Measurements from ENCODE around the gene LPP. TPM values are rescaled to one million over a fixed set of nuclear protein-coding genes. Genes with fewer than 3 reads are reported as not detected.

The LPP gene
- total and polyA plus RNA-seq, 2 of the 4 experiments (the other 2 are of a cell fraction), result 16.0 to 130 TPM

GRCh38 chr3:188554404-188554803 is 400.4 kb downstream of the LPP start:
- H3K18ac ChIP-seq (ENCODE audit: low read depth, low read length), result no peak overlapping the region
- intact Hi-C loops (cut with micrococcal nuclease) (no loop called here), in situ Hi-C loops (cut with MboI; ENCODE audit: low sequenced_read_pairs) (no loop called here), dilution Hi-C loops (cut with HindIII; ENCODE audit: low sequenced_read_pairs, unreplicated experiment) (no loop called here)
- H4K8ac ChIP-seq (ENCODE audit: low read depth in 2 of 2, low read length in 2 of 2), result no peak overlapping the region
- ChIA-PET CTCF (interaction anchor here (1.5 kb wide), 1 partner anchor 10 kb away, joined by 3 read pairs; no protein-coding TSS in a partner anchor), POLR2A (ENCODE audit: unreplicated experiment) (no interaction called here)
- ATAC-seq (ENCODE audit: low read depth) (peak; percentile 64), DNase-seq (peak; percentile 76)
- no CpG with 5 or more reads among the region's 1 CpG for WGBS, 2 experiments (ENCODE audit: extremely low coverage in 2 of 2, insufficient read length in 1 of 2)
- no peak overlapping the region for H3K9ac ChIP-seq (ENCODE audit: low read depth, low read length)
- H4K20me1 ChIP-seq (ENCODE audit: insufficient read depth, low read length), result peaks cover 3% of the 10 kb centered on the region; the same call in 1 of the 2 replicates
- no peak overlapping the region for H4K91ac ChIP-seq (ENCODE audit: insufficient read depth, low read depth, low read length)
- H3K36me3 ChIP-seq (ENCODE audit: control insufficient read depth, insufficient read depth, low read length), result peaks cover 1% of the 10 kb centered on the region; the same call in 1 of the 2 replicates
- no peak overlapping the region for H3K23ac ChIP-seq (ENCODE audit: low read depth, low read length)
- no peak overlapping the region for H3K4me3 ChIP-seq (ENCODE audit: insufficient read depth, low read depth, low read length)
- 0 out of 2 replicates have a peak, but pooled peaks cover 4% of the 10 kb centered on the region for H3K9me1 ChIP-seq (ENCODE audit: insufficient read depth, low read length)
- H2AFZ ChIP-seq (replicated peaks; ENCODE audit: low read length, poor library complexity), result no peak overlapping the region
- H2AK9ac ChIP-seq (replicated peaks; ENCODE audit: low read depth, low read length, poor library complexity), result no peak overlapping the region
- no peak overlapping the region for H3K56ac ChIP-seq (ENCODE audit: extremely low read depth, insufficient read depth, low read length)
- H3K27ac ChIP-seq (ENCODE audit: insufficient read depth, low read length), result no peak overlapping the region
- H3K4me1 ChIP-seq (ENCODE audit: control insufficient read depth, insufficient read depth, low read length), result peaks cover 12% of the 10 kb centered on the region
- BruUV-seq (replicated peaks), result no TSS peak
- no peak overlapping the region for H4K5ac ChIP-seq (ENCODE audit: low read depth, low read length)
- H3K27me3 ChIP-seq (ENCODE audit: control insufficient read depth, insufficient read depth, low read length), result no peaks in the 10 kb centered on the region
- H3K9me3 ChIP-seq (ENCODE audit: control insufficient read depth, insufficient read depth, low read length), result no peaks in the 10 kb centered on the region
- H3K4ac ChIP-seq (ENCODE audit: low read depth, low read length), result no peak overlapping the region
- H3K79me1 ChIP-seq (ENCODE audit: low read depth in 1 of 2, low read length in 2 of 2), result peaks cover 22 to 73% of the 10 kb centered on the region in 2 experiments
- TF ChIP-seq FOS (IDR thresholded peaks at IDR 0.05; ENCODE audit: low read depth, low read length) (peak; percentile 52; the same call in 1 of the 2 replicates), MXI1 (IDR thresholded peaks at IDR 0.05; ENCODE audit: borderline replicate concordance, low read depth, low read length) (no peak), ELK1 (IDR thresholded peaks at IDR 0.05; ENCODE audit: borderline replicate concordance, low read depth, low read length) (no peak), CEBPB (IDR thresholded peaks at IDR 0.05; ENCODE audit: low read depth, low read length) (no peak)
- no peak overlapping the region for H2AK5ac ChIP-seq (ENCODE audit: low read depth, low read length)
- no peak overlapping the region for H2BK120ac ChIP-seq (ENCODE audit: low read depth, low read length)
- no peak overlapping the region for H2BK15ac ChIP-seq (ENCODE audit: low read depth, low read length)
- no peak overlapping the region for H3K4me2 ChIP-seq (ENCODE audit: low read depth, low read length)
- H2BK5ac ChIP-seq (ENCODE audit: low read depth, low read length, poor library complexity, severe bottlenecking), result peak overlapping the region; percentile 9
- H3K14ac ChIP-seq (replicated peaks; ENCODE audit: low read depth, low read length), result no peak overlapping the region
- H2BK20ac ChIP-seq (ENCODE audit: low read depth, low read length), result no peak overlapping the region
